ENCODE results near the gene CRYGS.
A peak's percentile ranks its signal among the peaks of the same experiment; 100 is the strongest.
"Not testable (repeated sequence)": the region's sequence is repeated elsewhere in the genome, so short reads cannot be mapped to it uniquely, and the experiment has no call there.

CRYGS gene

DNA sequence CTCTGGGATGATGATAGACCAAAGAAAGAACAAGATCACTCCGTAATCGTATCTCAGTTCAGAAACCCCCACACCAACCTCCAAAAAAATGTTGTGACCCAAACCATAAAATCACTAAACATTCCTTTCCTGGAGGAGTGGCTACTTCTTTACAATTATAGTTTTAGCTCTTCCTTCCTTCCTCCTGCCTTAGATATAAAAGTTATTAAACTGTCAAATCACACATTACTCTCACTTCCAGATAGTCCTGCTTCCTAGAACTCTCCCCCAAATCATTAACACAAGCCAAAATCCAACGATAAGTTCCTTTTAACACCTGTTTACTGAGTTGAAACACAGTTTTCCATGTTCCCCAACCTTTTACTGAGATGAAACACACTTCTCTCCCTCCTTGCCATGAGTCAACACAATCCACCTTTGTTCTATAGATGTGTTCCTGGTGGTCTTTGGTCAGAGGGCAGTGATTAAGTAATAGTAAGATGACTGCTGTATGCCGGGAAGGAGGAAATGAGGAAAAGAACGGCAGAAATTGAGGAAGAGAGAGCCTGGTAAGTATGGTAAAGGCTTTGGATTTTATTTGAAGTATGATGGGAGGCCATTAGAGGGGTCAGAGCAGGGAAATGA, 8.3 kb upstream of the CRYGS start:
- FAIRE-seq = no peak

DNA sequence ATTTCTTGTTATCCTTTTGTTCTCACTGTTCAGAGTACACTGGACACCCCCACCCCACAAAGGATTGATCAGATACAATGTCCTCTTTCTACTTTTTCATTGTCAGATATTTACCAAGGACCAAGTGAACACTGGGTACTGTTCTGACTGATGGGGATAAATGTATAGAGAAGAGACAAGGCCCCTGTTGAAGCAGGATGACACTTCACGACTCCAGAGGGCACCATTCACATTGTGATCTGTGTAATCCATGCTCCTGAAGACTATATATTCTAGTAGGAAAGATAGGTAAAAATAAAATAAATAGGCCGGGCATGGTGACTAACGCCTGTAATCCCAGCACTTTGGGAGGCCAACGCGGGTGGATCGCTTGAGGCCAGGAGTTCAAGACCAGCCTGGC, 7.2 kb upstream of the CRYGS start:
- no peak for FAIRE-seq

DNA sequence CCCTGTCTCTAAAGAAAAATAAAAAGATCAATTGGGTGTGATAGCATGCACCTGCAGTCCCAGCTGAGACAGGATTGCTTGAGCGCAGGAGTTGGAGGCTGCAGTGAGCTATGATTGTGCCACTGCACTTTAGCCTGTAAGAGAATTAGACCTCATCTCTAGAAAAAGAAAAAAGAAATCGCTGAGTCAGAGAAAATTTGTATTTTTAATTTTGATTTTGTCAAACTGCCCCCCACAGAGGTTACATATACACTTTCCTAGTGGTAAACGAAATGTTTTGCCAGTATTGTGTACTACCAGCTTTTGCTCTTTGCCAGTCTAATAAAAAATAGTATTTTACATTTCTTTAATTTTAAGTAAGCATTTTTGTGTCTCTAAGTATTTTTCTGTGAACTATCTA, 5.3 kb upstream of the CRYGS start:
- FAIRE-seq = no peak

DNA sequence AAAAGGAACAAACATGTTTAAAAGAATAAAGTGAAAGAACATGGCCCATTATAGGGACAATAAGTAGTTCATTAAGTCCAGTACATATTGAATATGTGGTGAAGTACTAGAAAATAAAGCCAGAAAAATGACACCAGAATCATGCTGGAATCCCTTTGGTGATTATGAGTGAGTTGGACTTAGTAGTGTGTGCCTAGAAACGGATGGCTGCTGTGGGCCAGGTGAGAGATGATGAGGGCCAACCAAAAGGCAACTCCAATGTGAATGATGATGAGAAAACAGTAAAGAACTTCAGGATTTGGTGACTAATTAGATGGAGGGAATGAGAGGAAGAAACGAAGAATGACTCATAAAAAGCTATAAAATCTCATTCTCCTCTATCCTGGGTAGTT, 3.3 kb downstream of the CRYGS start:
- FAIRE-seq = no peak

DNA sequence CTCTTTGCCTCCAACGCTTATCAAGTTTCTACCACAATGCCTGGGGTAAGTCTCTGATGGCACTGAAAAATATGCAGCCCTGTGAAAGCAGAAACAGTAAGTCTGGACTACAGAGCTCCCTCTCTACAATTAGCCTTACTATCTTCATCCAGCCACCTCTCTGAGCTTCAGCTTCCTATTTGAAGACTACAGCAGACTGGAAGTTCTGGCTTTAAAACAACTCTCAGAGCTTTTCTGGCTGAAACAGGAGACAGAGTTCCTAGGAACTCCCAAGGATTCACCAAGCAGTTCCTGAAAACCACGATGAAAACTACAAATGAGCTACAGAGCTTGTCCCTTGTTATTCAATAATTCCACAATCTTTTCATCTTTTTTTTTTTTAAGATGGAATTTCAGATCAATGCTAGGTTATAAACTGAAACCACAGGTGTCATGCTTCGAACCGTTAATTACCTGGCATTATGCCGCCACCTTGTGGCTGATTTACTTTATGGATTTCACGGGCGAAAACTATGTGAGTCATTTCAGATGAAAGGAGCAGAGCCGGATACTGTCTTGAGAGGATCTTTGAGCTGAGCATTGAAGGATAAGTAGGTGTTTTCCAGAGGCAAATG, 3.9 kb downstream of the CRYGS start:
- FAIRE-seq = peak; percentile 77

DNA sequence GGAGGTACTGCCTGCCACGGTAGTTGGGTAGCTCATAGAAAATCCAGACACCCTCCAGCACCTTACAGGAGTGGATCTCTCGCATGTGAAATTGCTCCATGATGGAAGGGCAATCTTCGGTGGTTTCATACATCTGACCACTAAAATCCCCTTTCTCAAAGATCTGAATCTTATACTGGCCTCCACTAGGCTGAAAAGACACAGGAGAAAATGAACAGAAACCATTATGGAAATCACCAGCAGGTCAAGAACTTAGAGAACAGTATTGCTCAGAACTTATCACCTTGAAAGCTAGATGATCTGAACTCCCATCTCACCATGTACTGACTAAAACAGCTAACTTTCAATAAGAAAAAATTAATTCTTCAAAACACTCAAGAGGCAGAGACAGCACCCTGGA, 5.4 kb downstream of the CRYGS start:
- no peak for FAIRE-seq

DNA sequence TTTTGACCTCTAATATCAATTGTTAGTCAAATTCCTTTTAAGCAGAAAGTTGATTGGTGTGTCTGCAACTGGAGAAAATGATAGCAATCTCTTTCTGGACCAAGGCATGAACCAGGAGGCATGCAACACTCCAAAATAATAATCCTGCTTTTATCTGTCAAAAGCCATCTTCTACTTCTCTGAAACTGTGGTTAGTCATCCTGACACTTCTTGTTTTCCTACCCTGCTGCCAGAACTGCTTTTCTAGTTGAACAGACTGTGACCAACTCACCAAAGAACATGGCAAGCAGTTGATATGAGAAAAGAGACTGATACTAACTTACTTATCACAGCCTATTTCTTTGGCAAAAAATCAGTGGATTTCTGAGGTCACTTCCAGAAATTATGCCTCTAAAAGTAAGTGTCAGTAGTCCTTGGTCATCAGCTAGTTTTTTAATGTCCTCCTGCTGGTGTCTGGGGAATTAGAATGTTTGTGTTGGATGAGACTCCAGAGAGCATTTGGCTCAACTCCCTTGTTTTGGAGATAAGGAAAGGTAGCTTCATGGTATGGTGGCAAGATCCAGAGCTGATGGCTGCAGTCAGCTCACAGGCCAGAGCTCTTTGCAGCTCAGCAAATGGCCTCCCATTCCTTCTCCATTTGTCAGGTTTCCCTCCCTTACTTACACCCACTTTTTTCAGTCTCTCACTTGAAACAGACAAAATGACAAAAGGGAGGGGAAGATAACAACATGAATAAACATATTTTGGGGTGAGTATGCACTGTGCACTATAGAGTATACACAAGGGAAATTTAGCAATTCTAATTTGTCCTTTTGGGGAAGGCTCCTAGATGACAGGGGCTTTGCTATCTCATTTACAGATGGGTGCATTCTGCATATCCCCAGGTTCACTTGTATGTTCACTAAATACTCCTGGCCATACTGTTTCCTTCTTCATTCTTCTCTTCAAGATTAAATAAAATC, 7.0 kb downstream of the CRYGS start:
- no peak for FAIRE-seq

DNA sequence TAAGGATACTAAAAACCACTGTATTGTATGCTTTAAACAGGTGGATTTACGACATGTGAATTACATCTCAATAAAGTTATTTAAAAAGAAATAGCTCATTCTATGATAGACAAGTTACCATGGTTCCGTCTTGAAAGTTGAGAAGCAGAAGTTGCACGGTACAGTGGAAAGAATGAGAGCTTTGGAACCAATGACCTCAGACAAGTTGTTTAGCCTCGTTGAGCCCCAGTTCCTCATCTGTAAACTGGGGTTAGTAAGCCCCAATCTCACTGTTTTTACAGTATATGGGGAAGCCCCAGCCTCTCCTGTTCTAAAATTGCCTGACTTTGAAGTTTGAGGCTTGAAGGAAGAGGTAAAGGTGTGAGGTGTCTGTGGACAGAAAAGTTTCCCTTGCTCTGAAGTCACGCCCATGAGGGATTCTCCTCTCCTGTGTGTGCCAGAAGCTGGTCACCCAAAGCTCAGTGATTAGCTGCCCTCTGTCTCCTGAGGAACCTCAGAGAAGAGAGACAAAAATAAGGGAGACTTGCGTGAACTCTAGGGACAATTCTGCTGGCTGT, 10.0 kb downstream of the CRYGS start:
- no peak for FAIRE-seq

DNA sequence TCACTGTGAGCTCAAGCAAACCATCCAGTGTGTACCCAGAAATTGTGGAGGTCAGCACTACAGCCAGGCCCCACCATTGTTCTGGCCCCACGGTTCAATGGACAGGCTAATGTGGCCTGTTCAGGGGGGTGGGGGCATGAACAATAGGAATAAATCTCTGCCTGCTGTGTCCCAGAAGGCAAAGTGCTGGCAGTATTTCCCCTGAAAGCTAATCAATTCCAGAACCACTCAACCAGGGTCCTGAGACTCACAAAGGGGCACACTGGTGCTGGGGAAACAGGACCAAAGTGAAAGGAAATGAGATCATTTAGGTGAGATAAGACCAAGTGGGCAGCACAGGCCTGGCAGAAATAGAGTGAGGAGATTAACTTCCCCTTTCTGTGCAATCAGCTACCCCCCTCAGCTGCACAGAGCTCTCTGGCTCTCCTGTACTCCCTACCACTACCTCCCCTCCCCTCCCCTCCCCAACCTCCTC, 11.5 kb downstream of the CRYGS start:
- no peak for FAIRE-seq

DNA sequence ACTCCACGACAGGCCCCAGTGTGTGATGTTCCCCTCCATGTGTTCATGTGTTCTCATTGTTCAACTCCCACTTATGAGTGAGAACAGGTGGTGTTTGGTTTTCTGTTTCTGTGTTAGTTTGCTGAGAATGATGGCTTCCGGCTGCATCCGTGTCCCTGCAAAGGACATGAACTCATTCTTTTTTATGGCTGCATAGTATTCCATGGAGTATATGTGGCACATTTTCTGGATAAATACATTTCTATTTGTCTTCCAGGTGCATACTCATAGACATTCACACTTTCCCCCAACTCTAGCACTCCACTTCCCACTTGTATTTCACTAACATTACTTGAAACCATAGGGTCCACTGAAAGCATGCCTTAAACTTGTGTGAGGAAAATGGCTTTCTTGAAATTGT, 12.5 kb downstream of the CRYGS start:
- FAIRE-seq = not testable (repeated sequence)

DNA sequence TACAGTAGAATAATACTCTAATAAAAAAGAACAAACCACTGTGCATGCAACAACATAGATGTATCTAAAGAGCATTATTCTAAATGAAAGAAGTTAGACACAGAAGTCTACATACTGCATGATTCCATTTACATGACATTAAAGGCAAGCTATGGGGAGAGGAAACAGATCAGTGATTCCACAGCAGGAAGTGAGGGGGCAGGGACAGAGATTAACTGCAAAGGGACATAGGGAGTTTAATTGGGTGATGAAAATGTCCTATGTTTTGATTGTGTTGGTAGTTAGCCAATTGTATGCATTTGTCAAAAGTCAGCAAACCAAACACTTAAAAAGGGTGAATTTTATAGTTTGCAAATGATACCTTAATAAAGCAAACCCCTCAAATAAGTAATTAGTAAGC, 13.8 kb downstream of the CRYGS start:
- FAIRE-seq = no peak

DNA sequence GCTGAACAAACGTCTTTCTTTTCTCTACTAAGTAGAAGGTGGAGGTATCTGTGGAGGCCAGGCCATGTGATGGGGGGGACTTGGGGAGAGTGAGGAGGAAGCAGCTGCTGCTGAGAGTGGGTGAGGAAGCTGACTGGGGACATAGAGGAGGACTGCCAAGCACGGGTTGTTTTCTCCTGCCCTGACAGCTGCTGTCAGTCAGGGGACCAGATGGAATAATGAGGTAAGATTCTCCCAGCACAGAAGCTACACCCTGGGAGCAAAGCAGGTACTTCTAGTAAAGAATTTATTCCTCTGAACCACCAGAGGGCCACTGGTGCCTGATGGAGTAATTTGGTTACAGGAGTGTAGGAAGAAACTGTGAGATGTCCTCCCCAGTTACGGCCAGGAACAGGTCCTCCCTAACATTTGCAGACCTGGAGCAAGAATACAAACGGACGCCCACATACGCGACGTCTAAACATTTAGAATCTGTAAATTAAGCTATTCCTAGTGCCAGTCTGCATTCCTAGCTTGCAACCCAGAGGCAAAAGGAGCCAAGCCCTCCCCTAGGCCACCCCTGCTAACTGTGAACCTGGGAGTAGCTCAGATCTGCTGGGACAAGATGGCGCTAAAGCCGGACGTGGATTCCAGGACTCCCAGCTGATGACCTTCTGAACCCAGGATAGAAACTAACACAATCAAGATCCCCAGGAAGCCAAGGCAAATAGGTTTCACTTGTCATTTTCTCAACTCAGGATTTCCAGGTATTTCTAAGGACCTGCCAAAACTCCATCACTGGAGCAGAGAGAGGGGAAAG, 14.8 kb downstream of the CRYGS start:
- FAIRE-seq = no peak

DNA sequence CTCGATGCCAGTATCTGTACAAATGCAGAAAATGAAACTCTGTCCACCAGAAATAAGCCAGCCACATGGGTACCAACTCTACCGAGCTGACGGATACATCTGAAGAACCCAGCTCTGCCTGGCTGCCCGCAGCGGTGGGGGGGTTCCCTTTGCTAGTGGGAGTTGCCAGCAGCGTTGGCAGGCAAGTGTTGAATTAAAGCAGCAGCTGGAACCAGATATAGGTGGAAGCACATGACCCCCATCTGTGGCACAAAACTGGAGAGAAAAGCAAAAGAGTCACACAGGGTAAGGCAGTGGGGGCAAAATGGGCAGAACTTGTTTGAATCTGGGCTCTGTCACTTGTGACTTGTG, 17.9 kb downstream of the CRYGS start:
- FAIRE-seq = no peak

DNA sequence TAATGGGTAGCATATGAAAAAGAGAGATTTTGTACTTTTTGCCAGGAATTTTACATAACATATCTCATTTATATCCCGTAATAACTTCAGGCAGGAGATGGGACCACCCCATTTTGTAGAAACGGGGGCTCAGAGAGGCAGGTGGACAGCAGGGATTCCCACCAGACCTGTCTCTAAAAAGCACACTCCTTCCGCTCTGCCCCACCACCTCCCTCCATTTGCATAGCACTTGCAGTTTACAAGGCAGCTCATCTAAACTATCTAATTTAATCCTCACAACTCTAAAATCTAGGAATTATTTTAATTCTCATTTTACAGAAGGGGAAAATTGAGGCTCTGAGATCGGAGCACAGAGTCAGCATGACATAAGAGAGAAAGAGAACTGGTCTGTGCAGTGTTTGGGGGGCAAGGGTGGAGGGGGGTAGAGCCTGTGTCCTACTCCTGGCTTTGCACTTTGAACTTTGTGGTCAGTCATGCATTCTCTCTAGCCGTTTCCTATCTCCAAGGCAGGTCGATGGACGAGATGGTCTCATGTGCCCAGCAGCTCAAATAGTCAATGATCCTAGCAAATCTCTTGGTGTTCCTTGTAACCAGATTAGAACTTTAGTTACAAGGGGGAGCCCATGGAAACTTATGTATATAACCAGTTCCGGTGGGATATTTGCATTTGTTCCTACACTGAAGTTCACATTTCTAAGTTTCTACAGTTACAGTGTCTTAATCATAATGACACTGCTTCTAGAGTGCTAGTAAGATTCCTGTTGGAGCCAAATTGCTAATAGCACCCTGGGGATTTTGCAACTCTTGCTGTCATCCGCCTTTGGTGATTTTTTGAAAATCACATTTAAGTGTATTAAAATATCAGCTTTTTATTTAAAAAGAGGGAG, 18.6 kb downstream of the CRYGS start:
- FAIRE-seq = no peak

DNA sequence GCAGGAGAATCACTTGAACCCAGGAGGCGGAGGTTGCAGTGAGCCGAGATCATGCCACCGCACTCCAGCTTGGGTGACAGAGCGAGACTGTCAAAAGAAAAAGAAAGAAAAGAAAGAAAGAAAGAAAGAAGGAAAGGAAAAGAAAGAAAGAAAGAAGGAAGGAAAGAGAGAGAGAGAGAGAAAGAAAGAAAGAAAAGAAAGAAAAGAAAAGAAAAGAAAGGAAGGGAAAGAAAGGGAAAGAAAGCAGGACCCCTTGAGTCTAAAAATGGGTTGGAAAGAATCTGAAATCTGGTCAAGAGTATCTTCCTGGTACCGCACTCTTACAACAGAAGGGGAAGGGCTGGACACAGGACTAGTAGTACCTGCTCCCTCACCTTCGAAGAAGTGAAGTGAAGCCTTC, 19.6 kb downstream of the CRYGS start:
- FAIRE-seq = no peak

DNA sequence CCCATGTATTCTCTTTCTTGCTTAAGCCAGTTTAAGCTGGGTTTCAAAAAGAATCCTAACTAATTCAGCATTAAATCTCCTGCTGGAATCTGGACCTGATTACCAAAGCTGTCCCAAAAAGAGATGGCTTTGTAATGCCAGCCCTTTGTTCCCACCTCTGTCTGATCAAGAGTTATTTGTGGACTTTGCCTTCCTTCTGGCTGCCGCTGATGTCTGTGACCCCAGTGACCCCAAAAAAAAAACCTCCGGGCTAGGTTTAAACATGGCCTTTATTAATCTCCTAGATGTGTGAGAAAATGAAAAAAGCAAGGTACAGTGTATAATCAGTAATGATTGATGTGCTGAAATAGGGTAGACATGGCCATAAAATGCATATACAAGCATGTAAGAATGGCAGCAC, 20.7 kb downstream of the CRYGS start:
- no peak for FAIRE-seq

DNA sequence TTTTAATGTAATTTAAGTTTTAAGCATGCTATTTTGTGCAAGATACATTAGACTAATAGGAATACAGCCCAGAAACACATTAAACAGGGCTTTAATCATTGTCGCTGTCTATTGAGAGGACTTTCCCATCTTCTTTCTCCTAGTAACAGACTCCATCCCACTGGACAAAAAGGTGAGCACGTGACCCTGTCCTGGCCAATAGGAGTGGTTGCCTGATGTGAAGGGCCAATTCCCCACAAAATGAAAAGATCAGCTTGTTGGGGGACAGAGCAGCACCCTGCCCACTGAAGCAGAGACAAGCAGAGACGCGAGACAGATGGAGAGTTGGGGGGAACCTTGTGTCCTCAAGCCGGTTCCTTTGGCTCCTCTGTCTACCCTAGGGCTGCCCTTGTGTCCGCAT, 21.2 kb downstream of the CRYGS start:
- no peak for FAIRE-seq

DNA sequence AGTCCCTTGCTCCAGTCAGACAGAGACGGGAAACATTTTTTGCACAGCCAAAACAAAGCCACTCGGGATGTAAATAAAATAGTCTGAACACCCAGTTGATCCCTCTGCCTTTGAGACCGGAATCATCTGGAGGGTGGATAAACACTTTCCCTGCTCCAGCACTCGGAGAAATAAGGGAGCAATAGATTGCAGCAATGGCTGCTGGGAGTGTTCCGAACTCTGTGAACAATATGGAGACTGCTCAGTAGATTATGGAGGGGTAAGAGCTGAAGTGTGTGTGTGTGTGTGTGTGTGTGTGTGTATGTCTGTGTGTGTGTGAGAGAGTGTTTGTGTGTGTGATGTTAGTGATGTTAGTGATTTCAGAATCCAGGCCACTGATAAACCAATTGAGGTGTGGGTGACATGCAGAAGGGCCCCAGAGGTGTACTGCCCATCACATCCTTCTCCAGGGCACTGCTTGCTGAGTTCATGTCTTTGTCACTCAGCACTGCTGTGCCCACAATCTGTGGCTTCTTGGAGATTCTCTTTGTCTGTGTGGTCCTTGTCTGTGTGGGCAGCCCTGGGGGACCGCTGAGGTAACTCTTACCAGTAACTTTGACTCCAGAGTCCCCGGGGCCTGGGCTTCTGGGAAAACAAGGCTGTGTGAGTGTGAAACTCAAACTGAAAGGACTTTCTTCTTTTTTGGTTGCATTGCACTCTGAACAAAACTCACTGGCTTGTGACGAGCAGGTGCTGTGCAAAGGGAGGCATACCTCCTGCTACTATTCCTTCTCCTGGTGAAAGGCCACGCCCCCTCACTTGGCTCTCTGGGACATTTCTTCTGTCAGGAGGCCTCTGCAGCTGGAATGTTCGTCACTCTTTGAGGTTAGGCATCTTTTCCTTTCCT, 23.0 kb downstream of the CRYGS start:
- no peak for FAIRE-seq

DNA sequence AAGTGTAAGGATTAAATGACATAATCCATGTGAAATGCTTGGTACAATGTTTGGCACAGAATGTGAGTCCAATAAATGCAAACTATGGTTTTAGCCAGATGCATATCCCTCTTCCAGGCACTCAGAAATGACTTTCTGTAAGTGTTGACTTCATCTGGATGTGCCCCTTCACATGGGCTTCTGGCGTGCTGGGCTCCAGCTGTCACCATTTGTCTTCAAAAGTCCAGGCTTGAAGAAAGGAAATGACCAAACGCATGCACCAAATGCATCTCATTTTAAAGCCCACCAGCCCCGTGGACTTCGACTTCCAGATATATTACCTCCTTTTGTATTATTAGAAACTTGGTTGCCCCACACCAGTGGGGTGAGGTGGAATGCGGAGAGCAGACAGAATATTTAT, 23.7 kb downstream of the CRYGS start:
- no peak for FAIRE-seq

DNA sequence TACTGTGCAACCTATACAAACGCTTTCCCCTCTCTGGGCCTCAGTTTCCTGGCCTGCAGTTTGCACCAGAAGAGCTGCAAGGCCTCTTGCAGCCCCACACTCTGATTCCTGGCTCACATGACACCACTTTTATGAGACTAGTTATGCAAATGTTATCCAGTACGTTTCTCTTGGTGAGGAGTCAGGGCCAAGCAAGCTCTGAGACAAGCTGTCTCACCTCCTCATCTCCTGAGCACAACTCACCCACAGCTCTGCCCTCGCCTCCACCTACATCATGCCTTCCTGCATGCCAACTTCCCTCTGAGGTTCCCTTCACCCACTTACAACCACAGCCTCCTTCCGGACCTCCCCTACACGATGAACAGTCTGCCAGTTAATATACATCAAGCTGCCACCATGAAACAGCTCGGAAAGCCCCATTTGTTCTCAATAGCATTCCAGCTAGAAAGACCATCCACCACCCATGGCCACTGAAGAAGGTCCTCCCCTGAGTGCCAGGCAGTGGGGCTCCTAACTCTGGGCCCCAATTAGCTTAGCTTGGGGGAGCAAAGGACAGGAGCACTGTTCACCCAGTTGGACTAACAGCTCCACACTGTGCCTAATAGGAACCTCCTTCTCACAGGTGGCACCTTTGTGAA, 25.0 kb downstream of the CRYGS start:
- FAIRE-seq = no peak
